ENCODE data around the gene THBS1. TPM values are rescaled to one million over a fixed set of nuclear protein-coding genes. Genes with fewer than 3 reads are reported as not detected.

The THBS1 gene
- total and polyA plus RNA-seq, 7 donors = 3.3 to 40.1 (median 9.7) TPM

DNA sequence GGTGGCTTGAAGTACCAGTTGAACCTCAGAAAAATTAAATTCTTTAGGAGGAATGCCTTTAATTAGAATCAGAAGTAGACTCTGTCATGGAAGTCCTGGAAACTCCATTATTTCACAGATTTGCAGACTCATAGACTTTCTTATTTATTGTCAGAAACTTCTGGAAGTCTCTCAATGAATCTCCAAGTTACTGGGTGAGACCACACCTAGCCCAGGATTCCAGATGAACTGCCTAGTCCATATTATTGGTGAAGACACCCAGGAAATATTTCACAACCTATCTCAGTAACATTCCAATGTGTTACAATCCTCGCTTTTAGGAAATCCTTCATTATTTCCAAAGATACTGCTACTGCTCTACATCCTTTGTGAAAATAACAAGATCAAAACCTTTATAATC is 6.5 kb upstream of the THBS1 start:
- no peaks in the 10 kb centered on the region for H3K36me3 ChIP-seq (ENCODE audit: insufficient read depth in 1 of 2, low read depth in 1 of 2)
- no peaks in the 10 kb centered on the region for H3K4me1 ChIP-seq
- H3K27me3 ChIP-seq (ENCODE audit: insufficient read depth in 3 of 3, low read length in 2 of 3) = peaks cover 0 to 19% (median 5%) of the 10 kb centered on the region in 3 donors
- no peak for ATAC-seq
- DNase-seq = no peak
- no peak overlapping the region for H3K27ac ChIP-seq
- no peak overlapping the region for H3K4me3 ChIP-seq
- TF ChIP-seq, protein P1, sequence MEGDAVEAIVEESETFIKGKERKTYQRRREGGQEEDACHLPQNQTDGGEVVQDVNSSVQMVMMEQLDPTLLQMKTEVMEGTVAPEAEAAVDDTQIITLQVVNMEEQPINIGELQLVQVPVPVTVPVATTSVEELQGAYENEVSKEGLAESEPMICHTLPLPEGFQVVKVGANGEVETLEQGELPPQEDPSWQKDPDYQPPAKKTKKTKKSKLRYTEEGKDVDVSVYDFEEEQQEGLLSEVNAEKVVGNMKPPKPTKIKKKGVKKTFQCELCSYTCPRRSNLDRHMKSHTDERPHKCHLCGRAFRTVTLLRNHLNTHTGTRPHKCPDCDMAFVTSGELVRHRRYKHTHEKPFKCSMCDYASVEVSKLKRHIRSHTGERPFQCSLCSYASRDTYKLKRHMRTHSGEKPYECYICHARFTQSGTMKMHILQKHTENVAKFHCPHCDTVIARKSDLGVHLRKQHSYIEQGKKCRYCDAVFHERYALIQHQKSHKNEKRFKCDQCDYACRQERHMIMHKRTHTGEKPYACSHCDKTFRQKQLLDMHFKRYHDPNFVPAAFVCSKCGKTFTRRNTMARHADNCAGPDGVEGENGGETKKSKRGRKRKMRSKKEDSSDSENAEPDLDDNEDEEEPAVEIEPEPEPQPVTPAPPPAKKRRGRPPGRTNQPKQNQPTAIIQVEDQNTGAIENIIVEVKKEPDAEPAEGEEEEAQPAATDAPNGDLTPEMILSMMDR (IDR thresholded peaks at IDR 0.05) = no peak
- no peaks in the 10 kb centered on the region for H3K9me3 ChIP-seq
- WGBS, 3 donors = 97% methylated on average over 1 of the region's 1 CpG
- intact Hi-C loops (cut with DNase I) = no loop called here

DNA sequence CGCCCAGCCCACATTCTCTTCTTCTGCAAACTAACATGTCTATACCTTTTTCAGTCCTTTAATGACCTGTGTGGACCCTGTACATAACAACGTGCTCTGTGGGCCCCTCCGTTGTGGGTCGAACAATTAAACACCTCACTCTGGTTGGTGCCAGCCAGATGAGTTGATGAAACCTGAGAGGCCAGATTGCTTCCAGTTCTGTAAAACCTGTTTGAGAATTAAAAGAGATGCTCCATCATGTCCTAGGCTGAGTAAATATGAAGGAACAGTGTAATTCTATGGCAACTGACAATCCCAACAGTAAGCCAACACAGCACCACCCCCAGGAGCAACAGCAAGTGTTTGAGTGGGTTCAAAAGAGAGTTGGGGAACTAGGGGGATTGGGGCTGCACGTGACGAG is 5.7 kb upstream of the THBS1 start:
- DNase-seq = no peak
- no peaks in the 10 kb centered on the region for H3K4me1 ChIP-seq
- 92 to 95% (median 95%) methylated on average over 6 of the region's 6 CpGs for WGBS, 3 donors
- H3K27me3 ChIP-seq (ENCODE audit: insufficient read depth in 3 of 3, low read length in 2 of 3) = peaks cover 0 to 24% (median 8%) of the 10 kb centered on the region in 3 donors
- no peaks in the 10 kb centered on the region for H3K9me3 ChIP-seq
- H3K4me3 ChIP-seq = no peak overlapping the region
- no peak overlapping the region for H3K27ac ChIP-seq
- ATAC-seq = no peak
- no peaks in the 10 kb centered on the region for H3K36me3 ChIP-seq (ENCODE audit: insufficient read depth in 1 of 2, low read depth in 1 of 2)
- intact Hi-C loops (cut with DNase I) = loop anchor here in 1 of 2 donors (5.0 kb wide), 2 partner anchors 403 to 758 kb away; no protein-coding TSS in a partner anchor
- TF ChIP-seq, protein P1 (IDR thresholded peaks at IDR 0.05) = no peak

DNA sequence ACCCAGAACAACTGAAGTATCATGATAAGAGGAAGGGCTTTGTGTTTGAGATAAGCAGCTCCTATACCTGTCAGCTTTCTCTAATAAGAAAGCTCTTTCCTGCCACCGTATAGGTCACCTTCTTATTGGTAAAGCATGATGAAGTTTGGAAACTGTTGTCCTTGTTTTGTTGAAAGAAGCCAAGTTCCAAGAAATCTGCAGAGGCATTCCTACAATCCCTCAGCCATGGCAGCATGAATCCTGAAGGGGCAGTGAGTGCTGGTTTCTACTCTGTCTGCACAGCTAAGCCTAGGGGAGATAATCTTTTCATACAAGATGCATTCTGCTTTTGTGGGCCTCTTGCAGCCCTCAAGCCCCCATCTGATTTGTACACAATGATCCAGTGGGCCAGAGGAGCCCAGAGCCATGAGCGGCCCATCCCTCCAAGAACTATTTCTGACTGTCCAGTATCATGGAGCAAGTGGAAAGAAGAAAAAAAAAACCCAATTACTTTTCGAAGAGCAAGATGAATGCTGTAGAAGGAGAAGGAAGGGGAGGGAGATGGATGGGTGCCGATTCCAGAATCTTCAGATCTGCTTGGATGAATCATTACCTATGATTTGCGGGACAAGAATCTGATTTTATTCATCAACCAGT is 1.9 kb upstream of the THBS1 start:
- H3K4me1 ChIP-seq = no peaks in the 10 kb centered on the region
- H3K27me3 ChIP-seq (ENCODE audit: insufficient read depth in 3 of 3, low read length in 2 of 3) = peaks cover 0 to 47% (median 11%) of the 10 kb centered on the region in 3 donors
- H3K9me3 ChIP-seq = no peaks in the 10 kb centered on the region
- WGBS, 3 donors = 76 to 82% (median 79%) methylated on average over 5 of the region's 5 CpGs
- ATAC-seq (no peak), DNase-seq (no peak)
- no peak overlapping the region for H3K27ac ChIP-seq
- no peaks in the 10 kb centered on the region for H3K36me3 ChIP-seq (ENCODE audit: insufficient read depth in 1 of 2, low read depth in 1 of 2)
- TF ChIP-seq, protein P1 (IDR thresholded peaks at IDR 0.05) = no peak
- intact Hi-C loops (cut with DNase I) = loop anchor here in 1 of 2 donors (5.0 kb wide), 2 partner anchors 407 to 762 kb away; no protein-coding TSS in a partner anchor
- peak overlapping the region; percentile 65 for H3K4me3 ChIP-seq

DNA sequence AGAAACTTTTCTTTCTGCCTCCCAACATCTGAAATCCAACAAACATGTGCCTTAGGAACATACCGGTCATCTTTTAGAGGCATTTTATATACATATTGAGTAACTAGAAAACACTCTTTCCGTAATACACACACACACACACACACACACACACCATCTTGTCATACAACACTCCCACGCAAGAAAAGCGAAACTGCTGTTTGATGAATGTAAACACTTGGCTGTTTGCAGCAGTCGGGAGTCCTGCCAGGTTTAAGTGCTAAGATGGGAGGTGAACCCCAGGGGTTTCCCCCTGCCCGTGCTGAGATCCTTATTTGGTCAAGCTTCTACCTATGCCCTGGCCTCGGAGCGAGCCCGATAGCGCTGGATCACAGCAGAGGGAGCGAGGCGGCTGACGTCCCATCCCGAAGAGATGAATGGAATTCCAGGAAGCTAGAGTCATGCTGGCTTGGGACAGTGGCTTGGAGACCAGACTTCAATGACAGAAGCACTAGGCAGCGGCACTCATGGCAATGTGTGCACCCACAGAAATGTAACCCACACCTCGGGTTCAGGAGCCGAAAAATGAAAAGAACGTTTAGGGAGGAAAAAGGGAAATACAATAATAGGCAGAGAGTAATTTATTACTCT is 1.3 kb upstream of the THBS1 start:
- H3K4me3 ChIP-seq = peak overlapping the region; percentile 65
- H3K36me3 ChIP-seq (ENCODE audit: insufficient read depth in 1 of 2, low read depth in 1 of 2) = peaks cover 0 to under 1% of the 10 kb centered on the region in 2 donors
- H3K27me3 ChIP-seq (ENCODE audit: insufficient read depth in 3 of 3, low read length in 2 of 3) = peaks cover 0 to 47% (median 11%) of the 10 kb centered on the region in 3 donors
- H3K4me1 ChIP-seq = no peaks in the 10 kb centered on the region
- ATAC-seq (peak; percentile 75 to 88 (median 78)), DNase-seq (peak; percentile 69 to 70)
- H3K9me3 ChIP-seq = no peaks in the 10 kb centered on the region
- TF ChIP-seq, protein P1 (IDR thresholded peaks at IDR 0.05) = no peak
- 5 to 6% (median 5%) methylated on average over 18 of the region's 18 CpGs for WGBS, 3 donors
- intact Hi-C loops (cut with DNase I) = loop anchor here (5.0 to 10.0 kb wide), 4 partner anchors 175 to 872 kb away; no protein-coding TSS in a partner anchor
- H3K27ac ChIP-seq = peak overlapping the region; percentile 7
